Heart left ventricle (tissue), 13 donors: ENCODE data around the gene ZC4H2.

ENCODE experiments used
- POLR2A ChIP-seq, 2 donors: fragments of 450-650 bp; IDR thresholded peaks; one replicate each; pipeline ENCODE4 v1.6.1; 2017; ENCODE audit warnings: antibody characterized with exemption in 2 of 2, mild to moderate bottlenecking in 2 of 2, moderate library complexity in 2 of 2
- TF ChIP-seq, protein P1 (sequence below), 12 donors: fragments of 200-600 bp; sonication (generic) in 4 of 12; IDR thresholded peaks; one replicate each; pipeline versions ENCODE4 v1.5.0 to v1.8.0; 2018 to 2022; ENCODE audit warnings: antibody characterized with exemption in 12 of 12, mild to moderate bottlenecking in 5 of 12
- donor health status: ischemic (EF 13 %, LVEDD 7.1; RV severe dilation, severe dysfunction).
- donor health status: DM: no; HTN: yes; CAD: no.
- donor health status: DM: no; HTN: no; CAD: no.
- donor health status: ischemic (EF 25% LVEDD 6.9; RV normal size, moderate dysfunction).
- donor health status: ischemic (EF 25% LVEDD 5.7; RV mildly dilated, moderate dysfunction).
- donor health status: ischemic (EF 35%, LVEDD 5.7; RV mildly dilated, moderate dysfunction).
- donor health status: nonischemic (EF 11% LVEDD 7.7; RV severe dilation, severe dysfunction).
- donor health status: DM: yes; HTN: yes; CAD: no.
- donor health status: PGD.
- donor health status: ischemic (EF 29% LVEDD 5.4; RV normal size, mild dysfunction).
- donor health status: nonischemic (EF 23%, LVEDD 6.1; RV moderate dilation, normal function).

DNA sequence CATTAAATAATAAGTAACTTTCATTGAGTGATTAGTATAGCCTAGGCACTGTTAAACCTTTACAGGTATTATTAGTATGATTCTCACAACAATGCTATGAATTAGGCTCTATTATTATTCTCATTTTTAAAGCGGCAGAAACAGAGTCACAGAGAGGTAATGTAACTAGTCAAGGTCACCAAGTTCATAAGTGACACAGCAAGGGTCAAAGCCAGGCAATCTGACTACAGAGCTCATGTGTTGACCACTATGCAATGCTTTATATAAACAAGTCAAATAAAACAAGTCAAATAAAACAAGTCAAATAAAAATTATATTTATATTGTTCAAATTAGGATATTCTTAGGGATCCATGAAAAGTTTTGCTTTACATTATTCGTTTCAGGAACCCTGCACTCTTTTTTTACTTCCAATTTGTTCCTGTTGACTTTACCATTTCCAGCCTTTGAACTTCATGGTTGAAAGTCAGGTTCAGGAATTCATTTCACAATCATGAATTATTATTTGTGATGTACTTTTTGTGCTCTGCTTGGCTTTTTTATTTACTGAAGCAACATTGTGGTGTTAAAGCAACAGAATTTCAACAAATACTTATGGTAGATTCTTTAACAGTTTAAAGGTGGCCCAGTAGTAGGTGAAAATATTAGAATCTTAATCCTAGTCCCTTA, 18.0 kb upstream of the ZC4H2 start:
- TF ChIP-seq, protein P1, sequence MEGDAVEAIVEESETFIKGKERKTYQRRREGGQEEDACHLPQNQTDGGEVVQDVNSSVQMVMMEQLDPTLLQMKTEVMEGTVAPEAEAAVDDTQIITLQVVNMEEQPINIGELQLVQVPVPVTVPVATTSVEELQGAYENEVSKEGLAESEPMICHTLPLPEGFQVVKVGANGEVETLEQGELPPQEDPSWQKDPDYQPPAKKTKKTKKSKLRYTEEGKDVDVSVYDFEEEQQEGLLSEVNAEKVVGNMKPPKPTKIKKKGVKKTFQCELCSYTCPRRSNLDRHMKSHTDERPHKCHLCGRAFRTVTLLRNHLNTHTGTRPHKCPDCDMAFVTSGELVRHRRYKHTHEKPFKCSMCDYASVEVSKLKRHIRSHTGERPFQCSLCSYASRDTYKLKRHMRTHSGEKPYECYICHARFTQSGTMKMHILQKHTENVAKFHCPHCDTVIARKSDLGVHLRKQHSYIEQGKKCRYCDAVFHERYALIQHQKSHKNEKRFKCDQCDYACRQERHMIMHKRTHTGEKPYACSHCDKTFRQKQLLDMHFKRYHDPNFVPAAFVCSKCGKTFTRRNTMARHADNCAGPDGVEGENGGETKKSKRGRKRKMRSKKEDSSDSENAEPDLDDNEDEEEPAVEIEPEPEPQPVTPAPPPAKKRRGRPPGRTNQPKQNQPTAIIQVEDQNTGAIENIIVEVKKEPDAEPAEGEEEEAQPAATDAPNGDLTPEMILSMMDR (IDR thresholded peaks at IDR 0.05): no peak
- TF ChIP-seq POLR2A (IDR thresholded peaks at IDR 0.05): no peak
